ENCODE measurements around the gene ATN1.

DNA sequence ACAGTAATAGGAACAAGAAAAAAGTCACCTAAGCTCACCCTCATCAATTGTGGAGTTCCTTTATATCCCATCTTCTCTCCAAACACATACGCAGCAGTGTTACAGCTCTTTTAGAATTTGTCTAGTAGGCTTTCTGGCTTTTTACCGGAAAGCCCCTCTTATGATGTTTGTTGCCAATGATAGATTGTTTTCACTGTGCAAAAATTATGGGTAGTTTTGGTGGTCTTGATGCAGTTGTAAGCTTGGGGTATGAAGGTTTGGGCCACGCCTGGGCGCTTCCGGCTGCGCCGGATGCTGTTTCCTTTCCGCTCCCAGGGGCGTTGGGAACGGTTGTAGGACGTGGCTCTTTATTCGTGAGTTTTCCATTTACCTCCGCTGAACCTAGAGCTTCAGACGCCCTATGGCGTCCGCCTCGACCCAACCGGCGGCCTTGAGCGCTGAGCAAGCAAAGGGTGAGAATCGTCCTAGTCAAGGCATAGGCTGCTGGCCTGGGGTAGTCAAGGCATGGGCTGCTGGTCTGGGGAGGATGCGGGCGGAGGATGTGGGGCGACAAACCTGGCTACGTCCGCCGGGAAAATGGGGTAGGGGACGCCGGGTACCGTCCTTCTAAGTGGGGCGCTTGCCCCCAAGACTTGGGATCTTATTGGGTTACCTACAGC is 16.1 kb downstream of the ATN1 start, which contains the start of the genes C12orf57 and RNU7-1:
- TF ChIP-seq CTCF (IDR thresholded peaks at IDR 0.05): peak in 1 of 5 experiments; percentile 8
- peak; percentile 98 for TF ChIP-seq POLR2A (IDR thresholded peaks at IDR 0.05)
- peak; percentile 75 to 99 (median 98) for TF ChIP-seq POLR2AphosphoS5 (IDR thresholded peaks at IDR 0.05)
- TF ChIP-seq EP300 (IDR thresholded peaks at IDR 0.05; ENCODE audit: low read depth): no peak

Measured in transverse colon (tissue), 4 donors.